SHP77 treated with DMSO at 0.1 percent for 48 hours (cell line): Measurements from ENCODE around the gene EFHC1.

ENCODE experiments used
- DNase-seq: peaks from one replicate; lab custom pipeline; 2025; lab: John Stamatoyannopoulos, UW

Gene EFHC1

DNA sequence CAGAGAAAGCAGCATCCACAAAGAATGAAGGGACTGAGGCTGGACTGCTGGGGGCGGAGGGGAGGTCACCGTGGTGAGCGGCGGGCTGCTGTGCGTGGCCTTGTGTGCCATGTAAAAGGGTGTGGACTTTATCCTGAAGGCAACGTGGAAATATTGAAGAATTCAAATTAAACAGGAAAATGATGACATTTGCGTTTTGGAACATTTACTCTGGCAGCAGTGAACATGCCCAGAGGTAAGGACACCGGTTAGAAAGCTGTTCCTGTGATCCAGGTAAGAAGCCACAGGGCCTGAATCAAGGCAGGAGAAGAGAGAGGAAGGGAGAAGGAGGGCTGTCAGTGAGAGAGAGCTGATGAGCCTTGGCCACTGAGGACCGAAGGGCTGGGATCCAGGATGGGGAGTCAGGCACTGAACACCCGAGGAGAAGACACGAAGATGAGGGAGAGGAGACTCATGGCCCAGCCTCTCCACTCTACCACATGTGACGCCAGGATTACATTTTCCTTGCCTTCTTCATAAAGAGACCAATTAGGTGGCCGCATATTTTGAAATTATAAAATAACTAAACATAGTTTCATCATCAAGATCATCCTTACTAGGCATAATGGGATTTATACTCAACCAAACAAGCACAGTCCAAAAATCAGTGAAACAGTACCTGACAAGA is 98.3 kb downstream of the EFHC1 start:
- no peak for DNase-seq

DNA sequence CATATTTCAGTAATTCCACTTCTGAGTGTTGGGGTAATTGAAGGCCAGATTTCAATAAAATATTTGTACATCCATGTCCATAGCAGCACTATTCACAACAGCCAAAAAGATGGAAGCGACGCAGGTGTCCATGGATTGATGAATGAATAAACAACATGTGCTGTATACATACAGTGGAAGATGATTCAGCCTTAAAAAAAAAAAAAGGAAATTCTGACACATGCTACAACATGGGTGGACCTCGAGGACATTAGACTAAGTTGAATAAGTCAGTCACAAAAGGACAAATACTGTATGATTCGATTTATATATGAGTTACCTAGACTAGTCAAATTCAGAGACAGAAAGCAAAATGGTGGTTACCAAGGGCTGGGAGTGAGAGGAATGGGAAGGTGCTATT is 99.5 kb downstream of the EFHC1 start:
- DNase-seq: no peak

DNA sequence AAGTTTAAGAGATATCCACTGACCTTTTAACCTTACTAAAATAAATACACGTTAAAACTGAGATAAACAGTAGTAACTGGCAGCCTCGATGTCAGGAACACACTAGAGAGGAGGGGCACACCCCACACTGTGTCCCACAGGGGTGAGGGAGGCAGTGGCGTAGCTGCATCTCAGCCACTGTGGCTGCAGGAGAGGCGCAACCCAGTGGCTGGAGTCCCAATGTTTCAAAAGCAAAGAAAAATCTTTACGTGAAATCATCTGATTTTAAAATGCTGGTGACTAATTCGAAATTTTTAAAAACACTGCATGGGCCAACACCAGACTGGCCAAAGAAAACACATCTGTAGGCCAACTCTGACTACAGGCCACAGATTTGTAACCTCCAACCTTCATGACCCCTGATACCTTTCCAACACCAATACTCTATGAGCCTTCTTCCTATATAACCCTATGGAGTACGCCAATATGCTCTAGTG is 102.0 kb downstream of the EFHC1 start:
- no peak for DNase-seq

DNA sequence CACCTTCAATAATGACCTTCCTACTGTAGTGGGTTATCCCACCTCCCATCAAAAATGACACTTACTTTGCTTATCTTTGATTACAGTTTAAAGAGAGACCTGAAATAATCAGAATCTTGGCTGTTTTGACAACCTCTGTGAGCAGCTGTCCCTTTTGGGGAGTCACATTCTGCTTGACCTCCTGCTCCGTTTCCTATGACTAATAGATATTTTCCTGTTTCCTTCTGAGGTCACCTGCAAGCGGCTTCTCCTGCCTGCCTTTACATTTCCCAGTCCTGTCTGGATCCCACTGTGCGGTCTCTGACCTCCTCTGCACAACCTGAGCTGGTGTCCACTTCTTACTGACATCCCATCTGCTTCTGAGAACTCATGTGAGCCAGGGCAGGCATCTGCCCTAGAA is 102.5 kb downstream of the EFHC1 start:
- DNase-seq: no peak

DNA sequence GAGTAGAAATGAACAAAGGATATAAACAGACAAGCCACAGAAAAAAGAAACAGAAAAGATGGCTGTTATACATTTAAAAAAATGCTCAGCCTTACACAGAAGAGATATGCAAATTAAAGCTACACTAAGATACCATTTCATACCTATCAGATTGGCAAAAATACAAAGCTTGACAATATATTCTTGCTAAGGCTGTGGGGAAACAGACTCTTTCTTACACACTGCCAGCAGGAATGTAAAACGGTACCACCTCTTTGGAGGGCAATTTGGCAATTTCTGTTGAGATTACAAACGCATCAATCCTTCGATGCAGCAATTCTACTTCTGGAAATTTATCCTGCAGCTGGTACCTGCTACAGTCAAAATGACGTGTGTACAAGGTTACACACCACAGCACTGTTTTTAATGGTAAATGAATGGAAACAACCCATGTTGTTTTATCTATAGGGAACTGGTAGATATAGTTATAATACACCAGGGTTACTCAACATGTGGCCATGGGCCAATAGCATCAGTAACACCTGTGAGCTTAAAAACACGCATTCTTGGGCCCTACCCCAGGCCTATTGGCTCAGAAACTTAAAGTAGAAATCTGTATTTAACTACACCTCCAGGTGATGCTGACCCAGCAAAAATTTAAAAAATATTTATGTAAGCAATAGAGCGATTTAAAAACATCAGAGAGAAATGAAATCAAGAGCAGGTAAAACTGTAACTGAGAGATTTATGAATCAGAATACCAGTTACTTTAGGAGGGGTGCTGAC is 103.4 kb downstream of the EFHC1 start:
- no peak for DNase-seq

DNA sequence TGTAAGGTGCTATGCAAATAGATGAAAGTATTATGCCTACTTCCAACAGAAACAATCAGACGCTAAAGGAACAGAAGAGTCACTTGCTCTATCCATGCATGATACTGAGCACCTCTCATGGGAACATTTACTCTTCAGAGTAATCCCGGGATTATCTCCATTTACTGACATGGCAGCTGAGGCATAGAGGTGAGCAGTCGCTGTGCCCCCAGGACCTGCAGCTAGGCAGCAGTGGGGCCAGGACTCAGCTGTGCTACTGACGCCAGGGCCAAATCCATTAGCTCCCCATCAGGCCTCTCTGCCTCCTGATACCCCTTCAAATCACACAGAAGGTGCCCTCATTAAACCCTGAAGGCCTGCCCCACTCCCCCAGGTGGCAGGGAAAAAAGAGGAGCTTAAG is 104.8 kb downstream of the EFHC1 start:
- DNase-seq: no peak

DNA sequence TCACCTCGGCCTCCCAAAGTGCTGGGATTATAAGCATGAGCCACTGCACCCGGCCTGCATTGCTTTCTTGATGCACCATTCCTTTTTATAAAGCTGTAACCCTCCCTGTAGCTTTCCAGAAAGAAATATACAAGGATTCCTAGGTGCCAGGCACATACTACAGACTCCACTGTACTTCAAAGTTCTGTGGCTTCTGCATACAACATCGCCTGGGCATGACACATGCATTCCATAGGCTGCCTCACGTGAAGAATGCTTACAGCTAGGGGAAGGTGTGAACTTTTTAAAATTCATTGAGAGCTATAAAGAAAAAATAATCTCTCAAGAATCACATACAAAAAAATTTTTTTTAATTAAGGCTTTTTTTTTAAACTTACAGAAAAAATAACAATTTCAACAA is 106.5 kb downstream of the EFHC1 start:
- no peak for DNase-seq

DNA sequence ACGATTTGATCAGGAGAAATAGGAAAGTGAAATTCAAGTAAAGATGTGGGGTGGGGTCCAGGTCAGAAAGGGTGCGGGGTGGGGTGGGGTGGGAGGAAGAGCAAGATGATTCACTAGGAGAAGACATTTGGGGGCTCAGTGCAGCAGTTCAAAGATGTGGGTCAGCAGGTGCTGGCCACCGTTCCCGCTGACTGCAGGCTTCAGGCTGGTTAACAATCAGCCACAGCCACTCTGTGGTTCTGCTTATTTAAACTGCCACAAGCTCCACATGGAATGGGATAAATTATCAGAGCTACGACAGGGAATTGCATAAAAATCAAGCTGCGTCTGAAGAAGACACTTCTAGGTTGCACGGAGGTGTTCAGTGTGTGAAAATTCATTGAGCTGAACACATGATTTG is 107.3 kb downstream of the EFHC1 start:
- no peak for DNase-seq

DNA sequence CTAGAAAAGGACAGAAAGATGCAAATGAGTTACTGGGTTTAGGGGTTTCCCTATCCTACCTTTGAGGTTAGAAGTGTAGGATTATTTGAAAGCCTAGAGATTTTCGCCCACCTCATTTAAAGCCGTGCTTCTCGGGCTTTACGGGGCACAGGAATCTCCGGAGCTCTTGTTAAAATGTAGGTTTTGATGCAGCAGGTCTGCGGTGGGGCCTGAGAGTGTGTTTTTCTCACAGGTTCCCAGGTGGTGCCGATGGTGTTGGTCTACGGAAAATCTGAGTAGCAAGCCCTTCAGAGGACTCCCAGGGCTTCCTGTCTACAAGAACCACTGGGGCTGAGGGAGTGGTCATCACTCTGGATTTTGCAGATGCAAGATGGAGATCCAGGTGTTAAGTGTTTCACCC is 109.2 kb downstream of the EFHC1 start:
- DNase-seq: no peak

DNA sequence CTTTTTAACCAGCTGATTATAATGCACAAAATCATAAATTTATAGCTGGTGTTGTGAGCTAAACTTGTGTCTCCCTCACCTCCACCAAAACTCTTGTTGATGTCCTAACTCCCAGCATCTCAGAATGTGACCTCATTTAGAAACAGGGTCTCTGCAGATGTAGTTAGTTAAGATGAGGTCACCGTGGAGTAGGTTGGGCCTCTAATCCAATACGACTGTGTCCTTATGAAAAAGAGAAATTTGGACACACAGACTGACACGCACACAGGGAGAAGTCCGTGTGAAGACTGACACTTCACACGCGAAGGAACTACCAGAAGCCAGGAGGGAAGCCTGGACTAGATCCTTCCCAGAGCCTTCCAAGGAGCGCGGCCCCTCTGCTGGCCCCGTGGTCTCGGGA is 110.2 kb downstream of the EFHC1 start:
- DNase-seq: no peak

DNA sequence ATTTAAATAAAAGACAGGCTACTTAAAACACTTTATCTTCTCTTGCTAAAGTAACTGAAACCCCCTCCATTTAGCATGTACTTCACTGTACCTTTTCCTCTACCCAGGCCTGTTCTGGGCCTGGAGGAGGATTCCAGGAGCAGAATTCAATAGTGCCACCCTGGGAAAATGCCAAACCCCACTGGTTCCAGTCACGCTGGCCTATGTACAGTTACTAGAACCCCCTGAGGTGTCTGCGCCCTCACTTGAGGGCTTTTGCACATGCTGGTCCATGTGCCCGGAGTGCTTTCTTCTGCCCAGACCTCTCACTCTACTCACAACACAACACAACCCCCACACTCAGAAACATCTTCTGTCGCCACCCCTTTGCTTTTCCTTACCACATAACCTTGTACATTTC is 111.3 kb downstream of the EFHC1 start:
- DNase-seq: no peak

DNA sequence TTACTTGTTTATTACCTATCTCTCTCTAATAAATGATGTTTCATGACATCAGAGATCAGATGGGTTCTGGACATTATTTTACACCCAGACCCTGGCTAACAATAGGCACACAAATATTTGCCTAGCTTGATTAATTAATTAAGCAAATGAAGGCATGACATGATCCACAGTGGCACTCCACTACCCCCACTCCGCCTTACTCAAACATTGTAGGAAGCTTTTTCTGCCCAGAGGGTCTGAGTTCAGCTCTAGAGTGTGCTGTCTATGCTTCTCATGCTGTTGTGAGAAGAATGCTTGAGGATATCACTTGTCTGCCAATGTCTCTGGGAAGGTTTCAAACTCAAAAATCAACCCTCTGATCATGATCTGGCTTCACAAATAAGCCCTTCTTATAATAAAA is 111.7 kb downstream of the EFHC1 start:
- DNase-seq: no peak

DNA sequence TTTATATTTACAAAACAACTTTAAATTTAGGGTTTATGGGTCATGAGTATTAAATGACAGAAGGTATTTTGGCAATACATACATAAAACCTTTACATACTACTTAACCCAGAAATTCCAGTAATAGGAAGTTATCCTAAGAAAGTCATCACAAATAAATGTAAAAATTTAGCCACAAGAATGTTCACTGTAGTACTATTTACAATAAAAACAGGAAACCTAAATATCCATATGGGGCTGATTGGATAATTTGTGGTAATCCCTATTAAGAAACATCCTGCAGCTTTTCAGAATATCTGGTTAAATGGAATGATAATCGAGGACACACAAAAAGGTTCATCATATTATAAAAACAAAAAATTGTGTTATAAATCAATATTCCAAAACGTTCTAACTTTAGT is 112.3 kb downstream of the EFHC1 start:
- DNase-seq: no peak

DNA sequence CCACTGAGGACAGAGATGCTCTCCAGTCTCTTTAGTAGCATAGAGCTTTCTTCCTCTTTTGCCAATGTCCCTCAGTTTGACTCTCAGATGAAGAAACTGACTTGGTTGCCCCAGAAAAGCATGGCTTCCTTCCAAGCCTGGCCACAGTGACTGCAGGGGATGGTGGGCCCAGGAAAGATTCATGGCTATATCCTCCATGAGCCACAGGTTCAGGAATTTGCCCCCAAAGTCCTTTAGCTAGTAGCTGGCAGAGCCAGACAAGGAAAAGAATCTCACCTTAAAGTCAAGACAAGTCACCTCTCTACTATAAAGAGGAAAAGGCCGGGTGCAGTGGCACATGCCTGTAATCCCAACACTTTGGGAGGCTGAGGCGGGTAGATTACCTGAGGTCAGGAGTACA is 113.3 kb downstream of the EFHC1 start:
- no peak for DNase-seq

DNA sequence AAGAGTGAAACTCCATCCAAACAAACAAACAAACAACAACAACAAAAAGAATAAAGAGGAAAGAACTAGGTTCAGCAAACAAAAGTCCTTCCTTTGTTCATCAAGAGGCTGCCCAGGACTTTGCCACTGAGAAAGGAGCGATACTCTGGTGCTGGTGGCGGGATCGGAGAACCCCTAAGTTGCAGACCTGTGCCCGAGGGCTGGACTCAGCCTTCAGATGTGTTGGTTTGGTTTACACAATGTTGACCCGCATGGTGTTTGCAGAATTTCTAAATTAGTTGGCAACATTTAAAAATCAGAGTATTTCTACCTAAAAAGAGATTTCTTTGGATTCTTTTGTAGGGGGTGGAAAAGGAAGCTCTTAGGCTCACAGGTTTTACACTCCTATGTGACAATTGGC is 114.2 kb downstream of the EFHC1 start:
- DNase-seq: no peak

DNA sequence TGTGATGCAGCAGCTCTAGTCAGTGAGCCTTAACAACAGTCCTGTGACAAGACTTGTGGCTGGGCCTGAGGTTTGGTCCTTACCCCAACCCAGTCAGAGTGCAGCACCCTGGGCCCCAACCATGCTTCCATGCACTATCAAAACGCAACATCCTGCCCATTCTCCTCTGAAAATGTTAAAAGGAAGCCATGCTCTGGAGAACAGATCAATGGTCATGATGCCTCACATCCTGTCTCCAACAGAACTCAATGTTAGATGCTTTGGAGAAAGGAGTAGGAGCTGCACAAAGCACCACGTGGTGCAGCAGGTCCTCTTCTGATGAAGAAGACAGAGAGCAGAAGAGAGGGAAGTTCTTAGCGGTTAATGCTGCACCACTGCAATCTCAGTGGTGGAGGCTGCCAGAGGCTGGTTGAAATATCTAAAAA is 114.8 kb downstream of the EFHC1 start:
- DNase-seq: no peak

DNA sequence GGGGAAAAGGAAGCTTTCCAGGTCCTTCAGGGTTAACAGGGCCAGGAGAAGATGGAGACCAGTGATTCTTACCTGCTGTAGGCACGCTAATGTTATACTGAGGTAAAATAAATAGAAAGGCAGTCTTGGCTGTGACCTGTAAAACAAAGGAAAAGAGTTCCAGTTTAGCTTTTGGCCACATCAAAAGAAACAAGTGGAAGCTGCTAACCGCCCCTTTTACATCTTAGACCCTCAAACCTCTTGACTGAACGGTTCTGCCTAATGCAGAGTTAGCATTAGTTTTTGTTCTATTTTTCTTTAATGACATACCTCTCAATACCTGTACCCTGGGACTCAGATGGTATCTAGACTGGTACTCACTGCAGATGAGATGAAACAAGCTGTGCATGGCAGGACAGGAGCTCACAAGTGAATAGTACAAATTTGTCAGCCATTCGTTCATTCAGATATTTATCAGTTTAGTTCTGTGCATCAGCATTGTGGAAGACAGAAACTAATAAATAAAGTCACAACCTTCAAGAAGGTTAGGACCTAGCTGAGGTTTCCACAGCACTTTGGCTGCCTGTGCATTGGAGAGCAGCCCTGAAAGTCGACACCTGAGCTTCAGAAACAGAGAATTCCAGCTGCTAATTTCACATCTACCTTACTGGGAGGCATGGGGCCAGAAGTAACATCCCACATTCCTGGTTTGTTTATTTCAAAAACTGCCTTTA is 115.7 kb downstream of the EFHC1 start:
- DNase-seq: no peak

DNA sequence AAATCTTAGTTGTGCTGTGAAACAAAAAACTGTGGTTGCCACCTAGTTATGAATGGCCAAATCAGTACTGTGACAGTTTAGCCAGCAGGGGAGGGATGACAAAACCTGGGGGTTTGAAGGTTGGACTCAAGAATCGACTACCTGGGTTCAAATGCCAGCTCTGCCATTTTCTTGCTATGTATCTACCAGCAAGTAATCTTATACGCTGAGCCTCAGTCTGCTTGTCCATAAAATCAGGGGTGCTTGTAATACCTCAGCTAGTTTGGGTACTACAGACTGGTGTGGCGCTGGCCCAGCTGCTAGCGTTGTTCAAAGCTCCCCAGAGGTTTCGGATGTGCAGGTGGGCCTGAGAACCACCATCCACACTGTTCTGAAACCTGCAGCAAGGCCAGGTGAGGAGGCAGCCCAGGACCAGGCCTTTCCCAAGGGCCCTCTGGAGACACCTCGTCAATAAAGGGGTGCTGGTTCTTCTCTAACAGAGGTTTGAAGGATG is 116.3 kb downstream of the EFHC1 start:
- DNase-seq: no peak

DNA sequence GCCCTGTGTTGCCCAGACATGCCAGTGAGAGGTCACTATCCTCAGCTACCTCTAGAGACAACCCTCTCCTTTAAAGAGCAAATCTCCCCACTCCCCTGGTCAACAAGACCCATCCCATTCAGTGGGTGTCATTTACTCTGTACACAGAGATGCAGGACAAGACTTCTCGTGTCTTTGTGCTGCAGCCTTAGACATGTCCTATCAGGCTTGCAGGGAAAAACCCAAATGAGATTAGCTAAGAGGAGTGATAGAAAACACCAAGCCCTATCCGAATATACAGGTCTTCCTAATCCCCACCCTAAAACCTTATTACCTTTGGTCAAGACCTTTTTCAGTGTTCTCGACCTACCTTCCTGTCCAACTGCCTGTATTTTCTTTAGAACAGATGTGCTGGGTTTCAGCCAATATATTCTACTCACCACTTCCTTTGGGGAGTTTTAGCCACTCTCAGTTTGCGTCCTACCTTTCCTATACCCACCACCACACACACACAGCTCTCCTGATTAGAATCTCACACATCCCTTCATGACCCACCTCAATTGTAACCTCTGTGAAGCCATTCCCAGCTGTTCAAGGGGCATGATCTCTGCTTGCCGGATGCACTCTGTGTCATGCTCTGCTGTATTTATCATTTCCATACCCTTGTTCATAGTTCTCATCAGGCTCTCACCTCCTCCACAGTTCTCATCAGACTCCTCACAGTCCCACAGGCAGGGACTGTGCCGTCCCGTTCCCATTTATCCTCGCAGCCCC is 117.0 kb downstream of the EFHC1 start:
- no peak for DNase-seq

DNA sequence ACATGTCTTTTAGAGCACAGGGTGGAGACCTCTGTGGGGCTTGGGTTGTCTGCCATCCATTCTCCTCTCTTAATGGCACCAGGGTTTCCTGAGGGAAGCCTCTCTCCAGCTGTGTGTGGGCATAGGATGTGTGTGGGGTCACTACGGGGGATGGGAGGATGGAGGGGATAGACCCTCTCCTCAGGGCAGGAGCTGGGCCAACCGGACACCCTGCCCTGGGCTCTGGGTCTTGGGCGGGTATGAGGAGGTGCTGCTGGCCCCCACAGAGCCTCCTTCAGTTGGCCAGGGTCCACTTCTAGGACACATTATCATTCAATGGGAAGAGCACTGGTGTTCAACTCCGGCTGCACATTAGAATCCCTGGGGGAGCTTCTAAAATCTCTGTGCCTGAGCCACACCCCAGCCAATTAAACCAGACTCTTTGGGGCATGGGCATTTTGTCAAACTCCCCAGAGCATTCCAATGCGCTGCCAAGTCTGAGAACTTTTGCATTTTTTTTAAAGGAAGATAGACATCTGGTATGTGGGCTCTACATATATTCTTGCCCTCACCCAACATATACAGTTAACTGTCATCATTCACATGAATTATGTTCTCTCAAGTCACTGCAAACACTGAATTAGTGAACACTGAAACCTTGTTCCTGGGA is 118.2 kb downstream of the EFHC1 start:
- no peak for DNase-seq

DNA sequence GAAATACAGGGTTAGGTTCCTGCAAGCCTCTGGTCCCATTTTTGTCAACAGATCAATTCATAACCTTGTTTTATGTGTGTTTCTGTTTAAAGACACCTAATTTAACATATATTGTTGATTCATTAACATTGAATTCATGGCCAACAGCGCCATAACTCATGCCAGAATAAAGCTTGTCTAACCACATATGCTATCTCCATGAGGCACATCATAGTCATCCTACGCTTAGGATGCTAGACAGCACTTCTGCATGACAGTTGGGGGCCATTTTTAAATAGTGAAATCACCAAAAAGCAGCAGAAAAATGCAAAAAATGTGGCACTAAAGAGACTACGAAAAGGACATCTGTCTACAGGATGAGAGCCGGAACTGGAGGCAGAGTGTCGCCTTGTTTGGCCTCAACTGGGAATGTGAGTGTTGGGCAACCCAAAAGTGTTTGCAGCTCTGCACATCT is 118.8 kb downstream of the EFHC1 start:
- no peak for DNase-seq

DNA sequence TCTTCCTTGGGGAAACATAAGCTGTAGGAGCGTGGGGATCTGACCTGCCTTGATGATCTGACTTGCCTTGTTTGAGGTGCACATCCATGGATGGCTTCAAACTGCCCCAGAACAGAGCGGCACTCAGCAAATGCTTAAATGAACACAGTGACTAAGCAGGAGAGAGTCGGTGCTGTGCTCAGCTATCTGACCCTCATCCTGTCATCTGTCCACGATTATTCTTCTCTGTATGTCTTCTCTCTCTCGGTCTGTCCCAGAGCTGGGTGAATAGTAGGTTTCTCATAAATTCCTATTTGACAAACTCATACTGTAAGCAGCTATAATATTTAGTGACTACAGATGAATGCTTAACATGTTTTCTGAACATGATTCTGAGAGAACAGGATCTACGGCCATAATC is 119.5 kb downstream of the EFHC1 start:
- no peak for DNase-seq
